Ovary (tissue), 3 donors: Measurements from ENCODE around the gene BEND6.

Experiments
- POLR2A ChIP-seq: fragments of 450-650 bp; IDR thresholded peaks from one replicate; pipeline ENCODE4 v1.6.1; 2017; ENCODE audit warnings: antibody characterized with exemption, mild to moderate bottlenecking, moderate library complexity
- TF ChIP-seq, protein P1 (sequence below), 3 donors: fragments of 450-650 bp in 2 of 3; fragments of 200-600 bp in 1 of 3; IDR thresholded peaks; one replicate each; pipeline versions ENCODE4 v1.5.1 to v1.8.0; 2016 to 2022; ENCODE audit warnings: antibody characterized with exemption in 3 of 3, mild to moderate bottlenecking in 1 of 3
- donor health status: DM: no; HTN: no; CAD: no.

- TF ChIP-seq, protein P1, sequence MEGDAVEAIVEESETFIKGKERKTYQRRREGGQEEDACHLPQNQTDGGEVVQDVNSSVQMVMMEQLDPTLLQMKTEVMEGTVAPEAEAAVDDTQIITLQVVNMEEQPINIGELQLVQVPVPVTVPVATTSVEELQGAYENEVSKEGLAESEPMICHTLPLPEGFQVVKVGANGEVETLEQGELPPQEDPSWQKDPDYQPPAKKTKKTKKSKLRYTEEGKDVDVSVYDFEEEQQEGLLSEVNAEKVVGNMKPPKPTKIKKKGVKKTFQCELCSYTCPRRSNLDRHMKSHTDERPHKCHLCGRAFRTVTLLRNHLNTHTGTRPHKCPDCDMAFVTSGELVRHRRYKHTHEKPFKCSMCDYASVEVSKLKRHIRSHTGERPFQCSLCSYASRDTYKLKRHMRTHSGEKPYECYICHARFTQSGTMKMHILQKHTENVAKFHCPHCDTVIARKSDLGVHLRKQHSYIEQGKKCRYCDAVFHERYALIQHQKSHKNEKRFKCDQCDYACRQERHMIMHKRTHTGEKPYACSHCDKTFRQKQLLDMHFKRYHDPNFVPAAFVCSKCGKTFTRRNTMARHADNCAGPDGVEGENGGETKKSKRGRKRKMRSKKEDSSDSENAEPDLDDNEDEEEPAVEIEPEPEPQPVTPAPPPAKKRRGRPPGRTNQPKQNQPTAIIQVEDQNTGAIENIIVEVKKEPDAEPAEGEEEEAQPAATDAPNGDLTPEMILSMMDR (IDR thresholded peaks at IDR 0.05) = no peak
- no peak for TF ChIP-seq POLR2A
These were observed 14.4 kb upstream of the BEND6 start for GRCh38 chr6:56940463-56940862.
